Islet precursor cell (in vitro differentiated cells): ENCODE data around the gene KCND3.

Experiments used
- DNase-seq: peaks from one replicate; pipeline ENCODE4 v3.0.0-alpha.2; 2018

KCND3 gene

GRCh38 chr1:111909030-111909429 lies 80.4 kb downstream of the KCND3 start:
- no peak for DNase-seq

DNA sequence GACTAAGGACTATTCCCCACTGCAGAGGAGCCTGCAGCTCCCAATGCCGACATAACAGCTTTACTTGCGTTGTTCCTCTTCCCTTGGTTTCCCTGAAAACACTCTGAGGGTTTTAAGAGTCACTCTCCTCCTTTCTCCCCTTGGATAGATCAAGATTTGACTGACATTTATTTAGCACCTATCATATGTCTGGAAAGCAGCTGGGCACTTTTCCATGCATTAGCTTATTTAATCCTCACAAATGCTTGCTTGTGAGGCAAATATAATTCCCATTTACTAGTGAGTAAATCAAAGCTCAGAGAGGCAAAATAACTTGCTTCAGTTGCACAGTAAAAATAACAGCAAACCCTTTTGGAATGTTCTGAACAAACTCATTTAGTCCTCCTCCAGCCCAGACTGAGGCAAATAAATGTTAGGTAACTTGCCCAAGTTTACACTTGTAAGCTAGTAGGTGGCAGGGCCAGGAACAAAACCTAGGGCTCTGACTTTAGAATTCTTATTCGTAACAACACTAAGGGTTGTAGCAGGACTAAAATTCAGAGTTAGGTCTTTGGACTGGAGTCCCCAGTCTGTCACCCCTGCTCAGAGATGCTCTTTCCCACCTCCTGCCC lies 81.4 kb downstream of the KCND3 start:
- no peak for DNase-seq

DNA sequence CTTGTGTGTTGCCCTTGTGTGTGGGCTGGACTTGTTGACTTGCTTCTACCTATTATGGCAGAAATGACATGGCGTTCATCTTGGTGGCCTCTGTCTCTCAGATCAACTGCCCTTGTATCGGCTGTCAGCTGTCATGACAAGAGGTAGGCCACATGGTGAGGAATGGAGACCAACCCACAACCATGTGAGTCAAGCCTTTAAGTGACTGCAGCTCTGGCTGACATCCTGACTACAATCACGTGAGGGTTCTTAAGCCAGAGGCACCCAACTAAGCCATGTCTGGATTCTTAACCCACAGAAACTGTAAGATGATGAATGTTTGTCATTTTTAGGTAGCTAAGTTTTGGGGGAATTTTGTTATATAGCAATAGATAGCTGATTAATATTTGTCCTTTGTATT lies 82.1 kb downstream of the KCND3 start:
- DNase-seq: no peak

GRCh38 chr1:111906816-111907215 lies 82.7 kb downstream of the KCND3 start:
- DNase-seq: no peak

DNA sequence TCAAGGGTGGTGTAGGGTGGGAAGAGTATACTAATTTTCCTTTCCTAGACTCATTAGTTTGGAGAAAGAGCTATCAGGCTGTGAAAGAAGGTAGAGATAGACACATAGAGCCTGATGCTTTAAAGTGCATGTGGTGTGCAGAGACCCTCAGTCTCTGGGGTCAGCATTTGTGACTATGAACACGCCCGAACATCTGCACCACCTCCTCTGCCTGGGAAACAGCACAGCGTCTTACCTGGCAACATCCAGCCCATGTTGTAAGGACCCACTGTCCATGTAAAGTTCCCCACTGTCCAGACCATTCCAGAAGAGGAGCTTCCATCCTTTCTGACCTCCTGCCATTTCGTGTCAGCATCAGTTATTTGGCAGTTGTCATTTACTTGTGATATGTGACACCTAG lies 83.4 kb downstream of the KCND3 start:
- DNase-seq: no peak

DNA sequence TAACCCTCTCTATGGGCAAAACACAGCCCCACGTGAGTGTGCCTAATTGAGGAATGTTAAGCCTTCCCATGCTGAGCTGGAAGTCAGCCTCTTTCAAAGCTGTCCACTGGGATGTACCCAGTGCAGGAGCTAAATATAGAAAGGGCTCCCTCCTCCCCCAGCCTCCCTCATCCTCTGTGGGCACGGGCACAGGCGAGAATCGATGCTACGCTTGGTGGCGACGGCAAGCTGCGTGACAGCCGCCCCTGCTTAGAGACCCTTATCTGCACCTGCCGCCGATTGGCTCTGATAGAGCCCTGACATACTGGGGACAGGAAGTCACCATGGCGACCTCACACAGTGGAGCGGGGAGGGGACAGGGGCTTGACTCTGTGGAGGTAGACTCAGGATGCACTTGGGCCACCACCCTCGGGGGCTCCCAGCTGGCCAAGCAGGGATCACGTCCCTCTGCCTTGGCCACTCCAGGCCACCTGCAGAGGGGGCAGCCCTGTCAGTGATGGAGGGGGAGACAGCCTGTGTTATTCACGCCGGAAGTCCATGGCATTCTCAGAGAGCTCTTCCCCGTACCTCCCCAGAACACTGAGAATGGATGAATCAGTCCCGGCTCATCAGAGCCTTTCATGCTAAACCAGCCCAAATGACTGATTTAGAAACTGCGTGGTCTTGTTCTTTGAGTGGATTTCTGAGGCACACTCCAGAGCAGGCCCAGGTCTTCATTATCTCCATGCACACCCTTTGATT lies 84.8 kb downstream of the KCND3 start:
- DNase-seq: no peak

DNA sequence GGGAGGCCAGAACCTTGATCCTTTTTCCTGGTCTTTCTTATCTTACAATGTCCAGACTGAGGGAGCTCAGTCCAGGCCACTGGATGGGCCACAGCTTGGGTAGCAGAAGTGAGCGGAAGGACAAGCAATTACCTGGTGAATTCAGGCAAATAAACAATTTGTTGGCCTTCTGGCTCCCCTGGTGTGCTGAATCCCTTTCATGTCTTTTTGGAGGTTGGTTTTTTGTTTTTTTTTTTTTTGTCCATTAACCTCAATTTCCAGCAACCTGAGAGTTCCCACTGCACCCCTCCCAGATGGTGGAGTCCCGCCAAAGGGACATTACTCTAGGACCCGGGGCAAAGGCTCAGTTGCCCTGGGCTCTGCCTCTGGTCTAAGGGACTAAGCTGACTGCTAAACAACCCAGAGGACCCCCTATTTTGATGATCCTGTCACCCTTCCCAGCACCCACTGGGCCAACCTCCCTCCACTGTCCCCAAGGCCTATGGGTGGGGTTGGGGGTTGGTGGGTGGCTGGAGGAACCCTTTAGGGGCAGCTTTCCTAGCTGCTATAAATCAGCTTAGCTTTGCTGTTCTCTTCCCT lies 85.5 kb downstream of the KCND3 start:
- no peak for DNase-seq

DNA sequence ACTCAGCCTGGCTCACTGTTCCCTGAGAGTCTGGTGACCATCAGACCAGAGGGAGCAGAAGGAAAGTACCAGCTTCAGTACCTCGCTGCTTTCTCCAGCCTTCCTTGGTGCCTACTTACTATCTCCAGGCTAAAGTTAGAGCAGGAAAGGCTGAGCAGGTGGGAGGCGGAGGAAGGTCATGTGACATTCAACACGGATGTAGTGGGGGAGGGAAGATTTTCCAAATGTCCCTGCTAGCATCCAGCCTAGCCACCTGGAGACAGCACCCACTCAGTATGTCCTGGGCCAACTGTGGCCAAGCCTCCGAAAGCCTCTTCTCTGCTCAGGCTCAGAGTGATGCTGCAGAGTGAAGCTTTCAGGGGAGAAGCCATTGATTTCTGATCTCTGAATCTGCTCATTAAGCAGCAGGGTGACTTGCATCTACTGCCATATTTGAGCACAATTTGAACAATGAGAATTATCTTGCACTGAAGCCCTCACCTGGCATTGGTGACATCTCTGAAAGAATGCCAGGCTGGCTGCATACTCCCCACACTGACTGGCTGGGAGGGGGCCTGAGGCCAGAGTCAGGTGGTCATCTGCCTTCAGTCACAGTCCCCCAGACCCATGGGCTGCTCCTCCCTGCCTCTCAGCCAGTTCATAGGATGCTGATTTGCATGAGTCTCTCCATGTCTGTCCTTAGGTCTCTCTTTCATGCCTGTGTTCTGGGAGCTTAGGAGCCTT lies 86.2 kb downstream of the KCND3 start:
- DNase-seq: no peak

GRCh38 chr1:111895469-111895868 lies 94.0 kb downstream of the KCND3 start:
- no peak for DNase-seq

DNA sequence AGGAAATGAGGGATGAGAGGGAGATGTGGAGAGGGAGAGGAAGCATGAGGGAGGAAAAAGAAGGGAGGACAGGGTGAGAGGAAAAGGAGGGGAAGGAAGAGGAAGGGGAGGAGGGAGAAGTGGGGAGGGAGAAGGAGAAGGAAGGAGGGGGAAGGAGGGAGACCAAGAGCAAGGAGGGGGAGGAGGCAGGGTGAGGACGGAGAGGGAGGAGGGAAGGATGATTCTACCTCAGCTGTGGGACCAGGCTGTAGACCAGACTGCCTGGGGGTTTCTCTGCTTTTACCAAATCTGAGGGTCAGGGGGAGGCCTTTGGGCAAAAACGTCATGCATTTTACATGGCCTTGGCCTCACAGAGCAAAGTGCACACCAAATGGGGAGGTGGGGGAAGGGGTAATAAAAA lies 94.5 kb downstream of the KCND3 start:
- no peak for DNase-seq

DNA sequence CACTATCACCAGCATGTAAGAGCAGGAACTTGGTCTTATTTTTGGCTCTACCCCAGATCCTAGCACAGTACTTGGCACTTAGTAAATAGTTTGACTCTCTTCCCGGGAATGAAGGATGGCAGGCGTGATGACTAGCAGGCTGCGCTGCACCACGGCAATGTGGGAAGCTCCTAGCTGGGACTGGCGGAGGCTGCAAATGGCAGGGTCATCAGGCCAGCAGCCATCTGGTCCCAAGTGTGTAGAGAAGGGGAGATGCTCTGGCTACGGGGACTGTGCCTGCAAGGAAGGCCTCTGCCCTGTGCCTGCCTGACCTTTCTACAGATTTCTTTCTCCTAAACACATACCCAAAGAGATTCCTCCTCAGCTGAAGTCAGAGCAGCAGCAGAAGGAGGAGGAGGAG lies 95.0 kb downstream of the KCND3 start:
- no peak for DNase-seq

DNA sequence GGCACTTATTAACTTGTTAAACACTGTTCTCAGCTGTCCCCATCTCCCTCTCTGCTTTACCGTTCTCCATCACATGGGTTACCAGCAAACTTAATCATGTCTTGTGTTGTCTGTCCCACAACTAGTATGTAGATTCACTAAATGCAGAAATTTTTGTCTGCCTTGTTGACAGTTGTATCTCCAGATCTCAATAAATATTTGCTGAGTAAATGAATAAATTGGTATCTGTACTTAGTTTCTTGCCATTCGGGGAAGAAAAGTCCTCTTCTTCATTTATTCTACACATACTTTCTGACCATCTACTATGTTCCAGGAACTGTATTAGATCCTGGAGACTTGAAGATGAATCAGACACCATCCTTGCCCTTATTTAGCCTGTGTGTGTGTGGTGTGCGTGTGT lies 97.9 kb downstream of the KCND3 start:
- no peak for DNase-seq

DNA sequence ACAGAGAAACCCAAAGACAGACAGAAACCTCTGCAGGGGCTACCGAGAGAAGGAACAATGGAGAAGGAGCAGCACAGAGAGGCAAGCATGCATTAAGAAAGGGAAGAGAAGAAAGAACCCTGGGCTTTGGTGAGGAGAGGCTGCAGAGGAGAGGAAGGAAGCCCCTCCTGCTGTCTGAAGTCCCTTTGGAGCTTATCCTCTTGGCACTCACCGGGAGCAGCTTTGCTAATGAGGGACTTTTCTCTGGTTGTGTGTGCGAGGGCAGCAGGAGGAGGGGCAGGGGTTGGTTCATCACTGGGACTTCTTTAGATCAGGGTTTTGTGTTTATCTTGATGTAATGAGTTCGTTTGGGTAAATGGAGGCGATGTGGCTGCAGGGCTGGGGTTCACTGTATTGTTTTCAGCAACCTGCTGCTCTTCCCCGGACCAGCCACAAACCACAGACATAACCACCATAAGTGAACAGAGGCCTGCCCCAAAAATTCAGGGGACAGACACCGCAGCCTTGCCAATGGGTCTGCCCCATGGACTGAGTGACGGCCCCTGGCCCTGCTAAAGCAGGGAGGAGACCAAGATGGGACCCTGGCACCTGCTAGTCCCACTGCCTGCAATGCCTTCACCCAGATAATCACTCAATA lies 100.6 kb downstream of the KCND3 start:
- DNase-seq: no peak

GRCh38 chr1:111887875-111888274 lies 101.6 kb downstream of the KCND3 start:
- DNase-seq: no peak

GRCh38 chr1:111887385-111887784 lies 102.1 kb downstream of the KCND3 start:
- no peak for DNase-seq

DNA sequence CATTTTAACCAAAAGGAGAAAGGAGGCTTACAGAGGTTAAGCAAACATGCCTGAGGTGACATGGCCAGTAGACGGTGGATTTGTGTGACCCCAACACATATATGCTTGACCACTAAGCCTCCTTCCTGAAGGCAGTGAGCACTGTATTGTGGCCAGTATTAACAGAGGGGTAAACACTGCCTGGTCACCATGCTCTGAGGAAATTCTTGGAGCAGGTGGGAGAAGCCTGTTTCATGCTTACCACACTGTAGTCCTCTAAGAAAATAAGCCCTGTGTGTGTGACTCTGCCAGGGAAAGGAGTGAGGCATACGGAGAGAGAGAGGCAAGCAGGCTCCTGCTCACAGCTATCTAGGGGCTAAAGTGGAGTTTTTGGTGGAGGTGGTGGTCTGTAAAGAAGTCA lies 102.7 kb downstream of the KCND3 start:
- DNase-seq: no peak

DNA sequence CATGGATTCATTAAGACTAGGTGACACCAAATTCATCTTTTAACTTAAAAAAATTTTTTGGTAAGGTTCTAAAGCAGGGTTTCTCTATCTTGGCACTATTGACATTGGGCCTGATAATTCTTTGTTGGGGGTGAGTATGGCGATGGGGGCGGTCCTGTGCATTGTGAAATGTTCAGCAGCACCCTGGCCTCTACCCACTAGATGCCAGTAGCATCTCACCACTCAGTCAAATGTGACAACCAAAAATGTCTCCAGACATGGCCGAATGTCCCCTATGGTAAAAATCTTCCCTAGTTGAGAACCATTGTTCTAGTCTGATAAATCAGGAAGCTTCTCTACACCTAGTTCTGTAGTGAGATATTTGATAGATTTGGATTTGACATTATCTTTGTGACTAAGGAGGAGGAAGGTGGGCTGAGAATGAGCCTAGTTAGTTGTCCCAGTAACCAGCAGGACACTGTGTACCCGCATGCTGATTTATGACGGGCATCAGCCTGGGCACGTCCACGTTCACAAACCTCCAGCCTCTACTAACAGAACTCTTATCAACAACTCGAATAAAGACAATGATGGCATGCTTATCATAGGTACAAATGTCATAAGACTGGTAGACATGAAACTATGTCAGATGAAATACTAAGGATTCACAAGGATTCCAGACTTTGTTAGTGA lies 104.6 kb downstream of the KCND3 start:
- no peak for DNase-seq

DNA sequence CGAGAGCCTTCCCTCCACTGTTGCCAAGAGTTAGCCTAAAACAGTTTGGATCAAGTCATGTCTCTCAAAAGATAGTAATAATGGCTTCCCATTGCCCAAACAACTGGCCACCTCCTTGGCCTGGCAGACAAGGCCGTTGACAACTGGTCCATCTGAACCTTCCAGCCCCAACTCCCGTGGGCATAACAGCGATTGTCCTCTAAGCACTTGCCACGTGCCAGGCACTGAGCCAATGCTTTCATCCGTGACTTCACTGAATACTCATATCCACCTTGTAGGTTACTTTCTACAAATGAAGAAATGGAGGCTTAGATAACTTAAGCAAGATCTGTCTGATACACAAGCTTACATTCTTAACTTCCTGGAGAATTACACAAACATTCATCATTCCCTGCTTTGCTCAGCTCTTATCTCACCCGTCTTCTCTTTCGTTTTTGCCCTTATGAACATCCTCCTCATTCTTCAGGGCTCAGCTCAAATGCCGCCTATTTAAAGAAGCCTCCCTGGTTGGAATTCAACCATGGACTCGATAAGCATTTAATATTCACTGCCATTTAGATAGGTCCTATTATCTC lies 106.4 kb downstream of the KCND3 start:
- no peak for DNase-seq

- DNase-seq: no peak
Measured at GRCh38 chr1:111882559-111882958, 106.9 kb downstream of the KCND3 start.

DNA sequence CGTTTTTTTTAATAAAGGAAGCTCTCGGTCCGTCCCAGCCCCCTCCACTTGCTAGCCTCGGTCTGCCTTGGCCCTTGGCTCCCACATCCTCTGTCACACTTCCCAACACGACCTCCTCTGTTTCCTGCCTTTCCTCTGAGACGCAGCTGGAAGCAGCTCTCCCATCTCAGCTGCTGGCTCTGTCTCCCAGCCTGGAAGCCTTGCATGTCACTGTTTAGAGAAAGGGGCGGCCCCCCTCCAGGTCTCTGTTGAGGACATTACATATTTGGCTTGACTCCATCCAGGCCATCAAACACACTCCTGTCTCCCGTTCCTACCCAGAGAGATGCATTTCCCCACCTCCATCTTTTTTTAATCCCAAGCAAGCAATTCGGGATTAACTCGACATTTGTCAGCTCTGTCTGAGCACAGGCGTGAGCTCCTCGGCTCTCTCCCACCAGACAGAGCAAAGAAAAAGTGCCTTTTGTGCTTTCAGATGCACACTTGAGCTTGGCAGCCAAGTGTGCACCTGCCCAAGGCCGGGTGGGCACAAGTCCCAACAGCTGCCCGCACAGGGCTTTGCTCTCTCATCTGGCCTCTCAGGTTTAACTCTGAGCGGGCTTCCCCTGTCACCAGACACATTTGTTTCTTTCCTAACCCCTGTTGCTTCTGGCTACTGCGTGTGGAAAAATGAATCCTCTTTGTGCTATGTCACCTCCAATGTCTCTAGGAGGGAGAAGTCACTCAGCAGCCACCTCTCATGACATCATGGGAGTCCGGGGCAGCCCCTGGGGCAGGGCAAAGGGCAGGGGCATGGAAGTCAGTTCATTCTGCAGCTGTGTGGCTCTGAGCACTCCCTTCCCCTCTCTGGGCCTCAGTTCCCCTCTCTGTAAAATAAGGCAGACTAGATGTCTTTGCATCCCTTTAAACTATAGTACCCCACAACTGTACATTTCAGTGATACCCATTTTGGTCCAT lies 108.3 kb downstream of the KCND3 start:
- no peak for DNase-seq

GRCh38 chr1:111879081-111879480 lies 110.4 kb downstream of the KCND3 start:
- no peak for DNase-seq
